DND-41 (cell line): ENCODE results near the gene PRAC2.

Experiments
- ATAC-seq: fragments of 200-7000 bp; cut with Tn5 transposase; 3 replicates; pipeline ENCODE4 v1.9.1; 2021; ENCODE audit warnings: low read depth; ENCODE audit not compliant: insufficient read depth
- DNase-seq: peaks from one replicate; pipeline ENCODE4 v3.0.0-alpha.2; 2020
- H2AFZ ChIP-seq: 2 replicates; pipeline ENCODE4 v1.6.0; 2012; ENCODE audit warnings: low read depth, low read length
- H3K27ac ChIP-seq: 2 replicates; pipeline ENCODE4 v1.5.1; 2012; ENCODE audit warnings: low read length, inconsistent platforms
- H3K27me3 ChIP-seq: fragments of 200-600 bp; sonication (generic); 2 replicates; pipeline ENCODE4 v1.6.0; 2012; ENCODE audit warnings: low read length, mild to moderate bottlenecking, inconsistent platforms; ENCODE audit not compliant: insufficient read depth, poor library complexity
- H3K36me3 ChIP-seq: 2 replicates; pipeline ENCODE4 v1.5.1; 2012; ENCODE audit warnings: low read length, inconsistent platforms; ENCODE audit not compliant: insufficient read depth
- H3K4me1 ChIP-seq: 2 replicates; pipeline ENCODE4 v1.5.1; 2012; ENCODE audit warnings: mild to moderate bottlenecking, low read length; ENCODE audit not compliant: insufficient read depth
- H3K4me2 ChIP-seq: 2 replicates; pipeline ENCODE4 v1.6.0; 2012; ENCODE audit warnings: mild to moderate bottlenecking, moderate library complexity, low read length, inconsistent platforms; ENCODE audit not compliant: insufficient read depth
- H3K4me3 ChIP-seq, 2 experiments: fragments of 200-600 bp in 1 of 2; shearing (Covaris generic) in 1 of 2; 2 replicates each; pipeline ENCODE4 v1.5.1; 2012 to 2016; ENCODE audit warnings: inconsistent platforms in 2 of 2, low read length in 2 of 2, mild to moderate bottlenecking in 2 of 2, low read depth in 1 of 2, moderate library complexity in 1 of 2
- H3K79me2 ChIP-seq: 2 replicates; pipeline ENCODE4 v1.6.0; 2012; ENCODE audit warnings: low read length, inconsistent platforms; ENCODE audit not compliant: insufficient read depth
- H3K9ac ChIP-seq: 2 replicates; pipeline ENCODE4 v1.6.0; 2012; ENCODE audit warnings: low read depth, mild to moderate bottlenecking, inconsistent platforms, low read length, moderate library complexity
- H3K9me3 ChIP-seq: 2 replicates; pipeline ENCODE4 v1.5.1; 2012; ENCODE audit warnings: low read length, moderate library complexity, mild to moderate bottlenecking, inconsistent platforms; ENCODE audit not compliant: insufficient read depth, severe bottlenecking
- H4K20me1 ChIP-seq: 2 replicates; pipeline ENCODE4 v1.6.0; 2012; ENCODE audit warnings: low read length; ENCODE audit not compliant: insufficient read depth
- CTCF ChIP-seq: IDR thresholded peaks from 2 replicates; pipeline ENCODE4 v1.5.1; 2012; ENCODE audit warnings: borderline replicate concordance, low read length, moderate library complexity, mild to moderate bottlenecking; ENCODE audit not compliant: poor library complexity, severe bottlenecking; ENCODE audit errors: extremely low read depth
- EZH2 ChIP-seq: IDR thresholded peaks from 3 replicates; pipeline ENCODE4 v1.6.1; 2012; ENCODE audit warnings: borderline replicate concordance, low read depth, mild to moderate bottlenecking, moderate library complexity, low read length, inconsistent platforms; ENCODE audit not compliant: severe bottlenecking

The PRAC2 gene

GRCh38 chr17:48749621-48750553 is 26.9 kb downstream of the PRAC2 start:
- H3K27ac ChIP-seq, result no peak overlapping the region
- H2AFZ ChIP-seq, result no peak overlapping the region
- no peak overlapping the region for H3K4me3 ChIP-seq
- H3K9ac ChIP-seq, result no peak overlapping the region
- no peak for TF ChIP-seq EZH2
- TF ChIP-seq CTCF, result no peak
- peaks cover 4% of the 10 kb centered on the region; the same call in 1 of the 2 replicates for H4K20me1 ChIP-seq
- H3K4me2 ChIP-seq, result no peak overlapping the region
- H3K27me3 ChIP-seq, result peaks cover 69% of the 10 kb centered on the region
- ATAC-seq, result no peak
- H3K36me3 ChIP-seq, result no peaks in the 10 kb centered on the region
- DNase-seq, result no peak
- no peaks in the 10 kb centered on the region for H3K79me2 ChIP-seq
- H3K4me1 ChIP-seq, result no peaks in the 10 kb centered on the region
- H3K9me3 ChIP-seq, result no peaks in the 10 kb centered on the region

DNA sequence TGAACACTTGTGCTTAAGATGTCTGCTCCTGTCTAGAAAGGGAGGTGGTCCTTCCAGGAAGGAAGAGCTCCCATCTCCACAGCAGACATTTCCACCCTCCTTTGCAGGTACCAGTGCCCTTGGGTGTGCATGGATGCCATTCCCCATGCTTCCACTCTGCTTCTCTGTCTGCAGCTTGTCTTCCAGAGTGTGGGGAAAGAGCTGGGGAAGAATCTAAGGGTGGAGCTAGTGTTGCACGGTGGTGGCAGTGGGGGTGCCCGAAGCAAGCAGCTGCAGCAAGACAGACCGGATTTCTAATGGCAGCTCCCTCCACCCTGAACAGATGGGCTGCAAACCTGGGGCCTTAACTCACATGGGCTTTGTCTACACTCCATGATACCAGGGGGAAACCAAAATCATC is 28.2 kb downstream of the PRAC2 start:
- Histone ChIP-seq H3K27me3 (peaks cover 59% of the 10 kb centered on the region), H2AFZ (no peak overlapping the region), H3K36me3 (no peaks in the 10 kb centered on the region), H3K4me1 (no peaks in the 10 kb centered on the region), H3K27ac (no peak overlapping the region), H4K20me1 (peaks cover 4% of the 10 kb centered on the region; the same call in 1 of the 2 replicates), H3K79me2 (no peaks in the 10 kb centered on the region), H3K9ac (no peak overlapping the region), H3K4me3 (no peak overlapping the region), H3K9me3 (no peaks in the 10 kb centered on the region), H3K4me2 (no peak overlapping the region)
- no peak for DNase-seq
- TF ChIP-seq EZH2, result no peak
- TF ChIP-seq CTCF, result no peak
- no peak for ATAC-seq

DNA sequence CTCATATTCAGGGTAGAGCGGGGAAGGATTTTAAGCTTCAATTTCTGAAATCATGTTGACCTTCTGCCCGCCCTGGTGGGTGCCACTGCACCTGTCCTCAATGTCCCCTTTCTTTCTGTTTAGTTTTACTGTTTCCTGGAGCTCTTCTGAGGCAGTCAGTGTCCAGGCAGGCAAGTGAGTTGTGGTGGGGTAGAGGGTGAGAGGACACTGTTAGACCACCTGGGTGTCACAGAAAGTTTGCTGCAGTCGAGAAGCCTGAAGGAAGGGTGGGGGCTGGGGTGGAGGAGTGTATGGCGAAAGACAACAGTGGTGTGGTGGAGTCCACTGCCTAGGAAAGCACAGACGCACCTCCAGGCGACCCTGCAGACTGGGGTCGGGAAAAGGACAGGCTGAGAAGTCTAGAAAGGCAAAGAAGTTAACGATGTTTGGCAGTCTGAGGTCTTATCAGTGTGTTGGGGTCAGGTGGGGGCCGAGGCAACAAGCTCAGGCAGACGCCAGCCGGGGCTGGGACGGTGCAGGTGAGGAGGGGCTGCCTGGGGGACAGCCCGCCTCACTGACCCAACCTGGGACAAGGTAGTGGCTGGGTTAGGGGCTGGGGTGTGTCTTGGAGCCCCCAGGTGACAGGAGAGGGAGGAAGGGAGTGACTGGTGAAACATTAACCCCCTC is 28.9 kb downstream of the PRAC2 start:
- DNase-seq (no peak), ATAC-seq (no peak)
- H4K20me1 ChIP-seq, result peaks cover 4% of the 10 kb centered on the region; the same call in 1 of the 2 replicates
- H3K36me3 ChIP-seq, result no peaks in the 10 kb centered on the region
- no peaks in the 10 kb centered on the region for H3K4me1 ChIP-seq
- no peak overlapping the region for H3K27ac ChIP-seq
- no peak overlapping the region for H3K9ac ChIP-seq
- TF ChIP-seq EZH2, result no peak
- TF ChIP-seq CTCF, result no peak
- H3K4me3 ChIP-seq, result no peak overlapping the region
- H2AFZ ChIP-seq, result no peak overlapping the region
- peaks cover 59% of the 10 kb centered on the region for H3K27me3 ChIP-seq
- no peaks in the 10 kb centered on the region for H3K9me3 ChIP-seq
- no peaks in the 10 kb centered on the region for H3K79me2 ChIP-seq
- H3K4me2 ChIP-seq, result no peak overlapping the region
